CD14-positive monocyte (primary cell): Measurements from ENCODE around the gene ANTXR1. TPM values are rescaled to one million over a fixed set of nuclear protein-coding genes. Genes with fewer than 3 reads are reported as not detected.

Experiments used
- DNase-seq, 3 donors: peaks; one replicate each; pipeline ENCODE4 v3.0.0-alpha.2; 2011 to 2022
- H2AFZ ChIP-seq: 2 replicates; pipeline ENCODE4 v1.6.0; 2012; ENCODE audit warnings: mild to moderate bottlenecking, low read depth, low read length, inconsistent platforms; ENCODE audit not compliant: insufficient read depth, poor library complexity, severe bottlenecking
- H3K27ac ChIP-seq, 2 donors: 1 replicate in 1 of 2; 2 replicates in 1 of 2; pipeline ENCODE4 v1.5.1; 2012 to 2013; ENCODE audit warnings: low read length in 2 of 2, control low read depth in 1 of 2, inconsistent platforms in 1 of 2, low read depth in 1 of 2, mild to moderate bottlenecking in 1 of 2
- H3K27me3 ChIP-seq, 2 donors: one replicate each; pipeline versions ENCODE4 v1.6.0 to v1.6.1; 2011 to 2013; ENCODE audit warnings: low read length in 2 of 2; ENCODE audit not compliant: control insufficient read depth in 2 of 2, insufficient read depth in 2 of 2
- H3K36me3 ChIP-seq, 2 donors: replicated peaks in 1 of 2; 1 replicate in 1 of 2; 2 replicates in 1 of 2; pipeline versions ENCODE4 v1.5.1 to v1.6.1; 2012 to 2013; ENCODE audit warnings: low read length in 2 of 2, control low read depth in 1 of 2, inconsistent platforms in 1 of 2, mild to moderate bottlenecking in 1 of 2; ENCODE audit not compliant: insufficient read depth in 2 of 2, control insufficient read depth in 1 of 2
- H3K4me1 ChIP-seq, 2 donors: 1 replicate in 1 of 2; 2 replicates in 1 of 2; pipeline versions ENCODE4 v1.5.1 to v1.6.1; 2012 to 2013; ENCODE audit warnings: low read length in 2 of 2, control low read depth in 1 of 2, inconsistent platforms in 1 of 2, mild to moderate bottlenecking in 1 of 2, moderate library complexity in 1 of 2; ENCODE audit not compliant: insufficient read depth in 2 of 2, control insufficient read depth in 1 of 2
- H3K4me2 ChIP-seq: replicated peaks from 2 replicates; pipeline ENCODE3; 2012; ENCODE audit warnings: low read length, moderate library complexity, mild to moderate bottlenecking; ENCODE audit not compliant: poor library complexity, severe bottlenecking; ENCODE audit errors: extremely low read depth
- H3K4me3 ChIP-seq, 3 experiments: fragments of 200-600 bp in 1 of 3; sonication (generic) in 1 of 3; replicated peaks in 1 of 3; 1 replicate in 2 of 3; 2 replicates in 1 of 3; pipeline ENCODE4 v1.5.1; 2011 to 2013; ENCODE audit warnings: low read length in 3 of 3, mild to moderate bottlenecking in 3 of 3, control low read depth in 2 of 3, low read depth in 2 of 3, inconsistent platforms in 1 of 3, moderate library complexity in 1 of 3
- H3K79me2 ChIP-seq: 2 replicates; pipeline ENCODE4 v1.6.0; 2012; ENCODE audit warnings: mild to moderate bottlenecking, control low read depth, inconsistent platforms, low read length, moderate library complexity; ENCODE audit not compliant: insufficient read depth
- H3K9ac ChIP-seq: 2 replicates; pipeline ENCODE4 v1.6.0; 2017; ENCODE audit warnings: low read length, mild to moderate bottlenecking; ENCODE audit not compliant: insufficient read depth, poor library complexity, severe bottlenecking
- H3K9me3 ChIP-seq, 2 donors: replicated peaks in 1 of 2; 1 replicate in 1 of 2; 2 replicates in 1 of 2; pipeline versions ENCODE4 v1.5.1 to v1.6.1; 2012 to 2013; ENCODE audit warnings: low read length in 2 of 2, control low read depth in 1 of 2; ENCODE audit not compliant: control insufficient read depth in 1 of 2, insufficient read depth in 1 of 2
- H4K20me1 ChIP-seq: 2 replicates; pipeline ENCODE4 v1.6.0; 2012; ENCODE audit warnings: mild to moderate bottlenecking, low read length, control low read depth, moderate library complexity; ENCODE audit not compliant: insufficient read depth
- H3K27ac Mint-ChIP-seq, 7 donors: one replicate each; pipeline ENCODE4 v1.8.0; 2020; ENCODE audit warnings: mild to moderate bottlenecking in 7 of 7, mixed read lengths in 7 of 7, moderate library complexity in 6 of 7, inconsistent platforms in 2 of 7
- H3K27me3 Mint-ChIP-seq, 3 donors: one replicate each; pipeline ENCODE4 v1.8.0; 2021 to 2022; ENCODE audit warnings: low read depth in 3 of 3, mild to moderate bottlenecking in 3 of 3, mixed read lengths in 3 of 3, moderate library complexity in 3 of 3, inconsistent platforms in 1 of 3
- H3K36me3 Mint-ChIP-seq, 2 donors: one replicate each; pipeline ENCODE4 v1.8.0; 2020; ENCODE audit warnings: mixed read lengths in 2 of 2, inconsistent platforms in 1 of 2, mild to moderate bottlenecking in 1 of 2
- H3K4me1 Mint-ChIP-seq: one replicate; pipeline ENCODE4 v1.8.0; 2020; ENCODE audit warnings: mild to moderate bottlenecking, mixed read lengths
- H3K4me3 Mint-ChIP-seq, 2 donors: one replicate each; pipeline ENCODE4 v1.8.0; 2020; ENCODE audit warnings: mild to moderate bottlenecking in 2 of 2, mixed read lengths in 2 of 2, moderate library complexity in 1 of 2
- H3K9me3 Mint-ChIP-seq, 7 donors: one replicate each; pipeline ENCODE4 v1.8.0; 2020 to 2022; ENCODE audit warnings: mixed read lengths in 7 of 7, mild to moderate bottlenecking in 6 of 7, moderate library complexity in 6 of 7, inconsistent platforms in 2 of 7
- CTCF ChIP-seq: fragments of 200-600 bp; IDR thresholded peaks from one replicate; pipeline ENCODE4 v1.8.0; 2022; ENCODE audit warnings: antibody characterized with exemption, mild to moderate bottlenecking
- WGBS: methylation state at CpG from one replicate; pipeline ENCODE4 v1.1.5; 2013; ENCODE audit warnings: missing lambda C conversion rate; ENCODE audit not compliant: insufficient coverage; 5-methylcytosine and 5-hydroxymethylcytosine counted together
- intact Hi-C, 2 donors: fragments of 100-400 bp; cut with micrococcal nuclease; formaldehyde crosslinking; loops; one replicate each; pipeline versions ENCODE4 v1.15.0 to v1.15.1; 2023
- polyA plus RNA-seq, 3 donors: library from polyadenylated mRNA; depleted of rRNA in 1 of 3; unstranded in 2 of 3; stranded (reverse) in 1 of 3; fragments of 300-500 nt in 2 of 3; fragments of >200 nt in 1 of 3; fragmentation: Illumina TruSeq in 2 of 3; gene quantifications; 1 replicate in 2 of 3; 2 replicates in 1 of 3; pipeline ENCODE4 v1.2.3, GENCODE V29; 2012 to 2021

The ANTXR1 gene
- polyA plus RNA-seq, 3 donors: not detected

- Histone ChIP-seq H3K79me2 (no peaks in the 10 kb centered on the region), H4K20me1 (no peaks in the 10 kb centered on the region), H3K4me2 (no peak overlapping the region), H2AFZ (no peak overlapping the region), H3K9me3 (no peaks in the 10 kb centered on the region), H3K4me1 (no peaks in the 10 kb centered on the region), H3K4me3 (no peak overlapping the region), H3K27me3 (peaks cover 0 to 1% of the 10 kb centered on the region in 2 donors), H3K36me3 (no peaks in the 10 kb centered on the region), H3K27ac (no peak overlapping the region), H3K9ac (no peak overlapping the region)
- peaks cover 0 to 3% (median 0%) of the 10 kb centered on the region in 7 donors for H3K9me3 Mint-ChIP-seq
- H3K27ac Mint-ChIP-seq: no peak overlapping the region
- TF ChIP-seq CTCF: no peak
- H3K27me3 Mint-ChIP-seq: peaks cover 0 to 2% (median 2%) of the 10 kb centered on the region in 3 donors
- WGBS: no CpG with 5 or more reads among the region's 3 CpGs
- H3K4me3 Mint-ChIP-seq: no peak overlapping the region
- no peaks in the 10 kb centered on the region for H3K4me1 Mint-ChIP-seq
- no peak for DNase-seq
- no peaks in the 10 kb centered on the region for H3K36me3 Mint-ChIP-seq
- intact Hi-C loops: no loop called here
These were observed 44.7 kb downstream of the ANTXR1 start for GRCh38 chr2:69057660-69058059.

- Histone ChIP-seq H3K27me3 (no peaks in the 10 kb centered on the region), H3K36me3 (no peaks in the 10 kb centered on the region), H3K79me2 (no peaks in the 10 kb centered on the region), H3K4me2 (no peak overlapping the region), H3K9me3 (no peaks in the 10 kb centered on the region), H3K4me3 (no peak overlapping the region), H3K4me1 (no peaks in the 10 kb centered on the region), H2AFZ (no peak overlapping the region), H3K27ac (no peak overlapping the region), H4K20me1 (no peaks in the 10 kb centered on the region), H3K9ac (no peak overlapping the region)
- no peak for DNase-seq
- Mint-ChIP-seq H3K27ac (no peak overlapping the region), H3K36me3 (no peaks in the 10 kb centered on the region), H3K4me3 (no peak overlapping the region), H3K9me3 (peaks cover 0 to 6% (median 2%) of the 10 kb centered on the region in 7 donors), H3K27me3 (peaks cover 0 to 2% (median 0%) of the 10 kb centered on the region in 3 donors), H3K4me1 (no peaks in the 10 kb centered on the region)
- intact Hi-C loops: no loop called here
- no peak for TF ChIP-seq CTCF
These were observed 46.8 kb downstream of the ANTXR1 start for GRCh38 chr2:69059731-69060290.
